Measurements from ENCODE around the gene CAMK2D. TPM values are rescaled to one million over a fixed set of nuclear protein-coding genes. Genes with fewer than 3 reads are reported as not detected.

The CAMK2D gene
- total and polyA plus RNA-seq, 4 donors, result 10.1 to 31.0 (median 25.6) TPM

GRCh38 chr4:113638562-113638832 lies 123.0 kb downstream of the CAMK2D start:
- H3K9me3 ChIP-seq (ENCODE audit: control insufficient read depth in 4 of 4, low read length in 3 of 4), result no peaks in the 10 kb centered on the region
- H3K36me3 ChIP-seq (ENCODE audit: control insufficient read depth in 4 of 4, insufficient read depth in 3 of 4, low read depth in 1 of 4, low read length in 3 of 4), result no peaks in the 10 kb centered on the region
- H3K4me1 ChIP-seq (ENCODE audit: control insufficient read depth in 4 of 4, insufficient read depth in 4 of 4, low read length in 3 of 4), result peaks cover 9 to 38% (median 21%) of the 10 kb centered on the region in 4 donors
- 95% methylated on average over 3 of the region's 3 CpGs for WGBS
- H3K27me3 ChIP-seq (ENCODE audit: control insufficient read depth in 4 of 4, insufficient read depth in 4 of 4, low read length in 3 of 4), result no peaks in the 10 kb centered on the region
- DNase-seq (ENCODE audit: low spot score), result no peak
- H3K9ac ChIP-seq (ENCODE audit: low read depth in 1 of 2, low read length in 2 of 2), result no peak overlapping the region
- no peak overlapping the region for H3K27ac ChIP-seq (ENCODE audit: low read depth in 1 of 2, low read length in 2 of 2)
- H3K4me3 ChIP-seq (ENCODE audit: low read depth in 1 of 3, low read length in 3 of 3), result no peak overlapping the region
- TF ChIP-seq RXRA (IDR thresholded peaks at IDR 0.05), result no peak
- TF ChIP-seq FOXA1 (IDR thresholded peaks at IDR 0.05), result no peak
- TF ChIP-seq GABPA (IDR thresholded peaks at IDR 0.05 in 1 of 2, conservative IDR thresholded peaks at IDR 0.05 in 1 of 2), result no peak
- TF ChIP-seq NR2F2 (IDR thresholded peaks at IDR 0.05), result no peak
- no peak for TF ChIP-seq FOXA2 (IDR thresholded peaks at IDR 0.05)
- TF ChIP-seq JUND (IDR thresholded peaks at IDR 0.05), result no peak
- TF ChIP-seq EGR1 (IDR thresholded peaks at IDR 0.05; ENCODE audit: low read depth in 2 of 2), result no peak
- TF ChIP-seq ZBTB33 (IDR thresholded peaks at IDR 0.05), result no peak
- TF ChIP-seq SP1 (IDR thresholded peaks at IDR 0.05), result no peak
- no peak for TF ChIP-seq TAF1 (conservative IDR thresholded peaks at IDR 0.05)
- TF ChIP-seq MAX (IDR thresholded peaks at IDR 0.05), result no peak
- no peak for TF ChIP-seq HNF4A (conservative IDR thresholded peaks at IDR 0.05)
- no peak for TF ChIP-seq ATF3 (IDR thresholded peaks at IDR 0.05)
- TF ChIP-seq CTCF (IDR thresholded peaks at IDR 0.05; ENCODE audit: low read depth, low read length, missing input control), result no peak
- TF ChIP-seq HNF4G (IDR thresholded peaks at IDR 0.05), result no peak
- no peak for TF ChIP-seq RAD21 (IDR thresholded peaks at IDR 0.05)
- TF ChIP-seq YY1 (IDR thresholded peaks at IDR 0.05), result no peak
- TF ChIP-seq REST (IDR thresholded peaks at IDR 0.05), result no peak
